ENCODE data around the gene QSER1. TPM values are rescaled to one million over a fixed set of nuclear protein-coding genes. Genes with fewer than 3 reads are reported as not detected.
A peak's percentile ranks its signal among the peaks of the same experiment; 100 is the strongest.

Gene QSER1
- polyA plus RNA-seq, 1 donor (not counting 4 experiments of a cell fraction or from before 2014, with no cell fraction given) = 14.7 TPM

DNA sequence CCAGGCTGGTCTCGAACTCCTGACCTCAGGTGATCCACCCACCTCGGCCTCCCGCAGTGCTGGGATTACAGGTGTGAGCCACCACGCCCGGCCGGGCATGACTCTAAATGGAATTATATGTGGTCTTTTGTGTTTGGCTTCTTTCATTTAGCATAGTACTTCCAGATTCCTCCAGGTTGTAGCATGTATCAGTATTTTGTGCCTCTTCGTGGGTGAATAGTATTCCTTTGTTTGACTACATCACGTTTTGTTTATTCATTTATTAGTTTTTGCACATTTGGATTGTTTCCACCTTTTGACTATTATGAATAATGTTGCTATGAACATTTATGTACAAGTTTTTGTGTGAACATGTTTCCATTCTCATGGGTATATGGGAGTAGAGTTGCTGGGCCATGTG is 24.4 kb downstream of the QSER1 start:
- Histone ChIP-seq H2AFZ (ENCODE audit: control insufficient read depth, low read length) (no peak overlapping the region), H3K4me3 (ENCODE audit: control insufficient read depth in 2 of 3, extremely low read depth in 1 of 3, insufficient read depth in 2 of 3, low read depth in 1 of 3, low read length in 3 of 3) (no peak overlapping the region)

DNA sequence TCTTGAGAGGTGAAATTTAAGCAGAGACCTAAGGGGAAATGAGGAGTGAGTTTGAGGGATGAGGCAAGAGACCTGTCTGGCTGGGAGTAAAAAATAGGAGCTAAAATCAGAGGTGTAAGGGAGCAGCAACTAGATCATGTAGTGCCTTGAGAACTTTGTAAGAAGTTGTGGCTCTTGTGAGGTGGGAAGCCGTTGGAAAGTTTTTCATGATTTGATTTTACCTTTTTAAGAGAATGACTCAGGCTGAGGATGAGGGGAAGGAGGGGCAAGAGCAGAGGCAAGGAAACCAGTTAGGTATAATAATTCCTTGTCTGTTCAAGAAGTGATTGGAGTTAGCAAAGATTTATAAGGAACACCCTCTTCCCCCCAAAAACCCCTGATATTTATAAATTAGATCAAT is 25.8 kb downstream of the QSER1 start:
- H3K27ac ChIP-seq (ENCODE audit: control insufficient read depth, insufficient read depth, low read length) = no peak overlapping the region
- dilution Hi-C loops (cut with MboI; ENCODE audit: extremely low pct_ligation_motif_present, low sequenced_read_pairs) = no loop called here
- no peak overlapping the region for H2AFZ ChIP-seq (ENCODE audit: control insufficient read depth, low read length)
- no peaks in the 10 kb centered on the region for H3K9me1 ChIP-seq (ENCODE audit: control insufficient read depth, extremely low read depth, insufficient read depth, low read length)
- DNase-seq (ENCODE audit: low read depth, low spot score) = no peak
- H3K9me3 ChIP-seq (ENCODE audit: control insufficient read depth, low read depth, low read length) = no peaks in the 10 kb centered on the region
- H3K79me2 ChIP-seq (ENCODE audit: control insufficient read depth, insufficient read depth, low read length) = peaks cover 61% of the 10 kb centered on the region
- TF ChIP-seq, protein P1, sequence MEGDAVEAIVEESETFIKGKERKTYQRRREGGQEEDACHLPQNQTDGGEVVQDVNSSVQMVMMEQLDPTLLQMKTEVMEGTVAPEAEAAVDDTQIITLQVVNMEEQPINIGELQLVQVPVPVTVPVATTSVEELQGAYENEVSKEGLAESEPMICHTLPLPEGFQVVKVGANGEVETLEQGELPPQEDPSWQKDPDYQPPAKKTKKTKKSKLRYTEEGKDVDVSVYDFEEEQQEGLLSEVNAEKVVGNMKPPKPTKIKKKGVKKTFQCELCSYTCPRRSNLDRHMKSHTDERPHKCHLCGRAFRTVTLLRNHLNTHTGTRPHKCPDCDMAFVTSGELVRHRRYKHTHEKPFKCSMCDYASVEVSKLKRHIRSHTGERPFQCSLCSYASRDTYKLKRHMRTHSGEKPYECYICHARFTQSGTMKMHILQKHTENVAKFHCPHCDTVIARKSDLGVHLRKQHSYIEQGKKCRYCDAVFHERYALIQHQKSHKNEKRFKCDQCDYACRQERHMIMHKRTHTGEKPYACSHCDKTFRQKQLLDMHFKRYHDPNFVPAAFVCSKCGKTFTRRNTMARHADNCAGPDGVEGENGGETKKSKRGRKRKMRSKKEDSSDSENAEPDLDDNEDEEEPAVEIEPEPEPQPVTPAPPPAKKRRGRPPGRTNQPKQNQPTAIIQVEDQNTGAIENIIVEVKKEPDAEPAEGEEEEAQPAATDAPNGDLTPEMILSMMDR (optimal IDR thresholded peaks at IDR 0.05 in 1 of 3, IDR thresholded peaks at IDR 0.05 in 1 of 3, conservative IDR thresholded peaks at IDR 0.05 in 1 of 3; ENCODE audit: extremely low read depth in 1 of 3, insufficient read depth in 2 of 3, low read length in 3 of 3) = no peak
- no peak for TF ChIP-seq EZH2 (IDR thresholded peaks at IDR 0.05; ENCODE audit: low read length)
- H4K20me1 ChIP-seq (ENCODE audit: control insufficient read depth, extremely low read depth, insufficient read depth, low read length) = no peaks in the 10 kb centered on the region
- no peaks in the 10 kb centered on the region for H3K27me3 ChIP-seq (ENCODE audit: control insufficient read depth, extremely low read depth, insufficient read depth, low read length)
- FAIRE-seq = no peak
- H3K9ac ChIP-seq (ENCODE audit: control insufficient read depth, extremely low read depth, insufficient read depth, low read length) = no peak overlapping the region
- no peaks in the 10 kb centered on the region for H3K36me3 ChIP-seq (ENCODE audit: control insufficient read depth in 2 of 2, extremely low read depth in 1 of 2, insufficient read depth in 2 of 2, low read length in 2 of 2)
- H3K4me2 ChIP-seq (ENCODE audit: control insufficient read depth, extremely low read depth, insufficient read depth, low read depth, low read length) = peak overlapping the region; percentile 6
- peaks cover 18% of the 10 kb centered on the region for H3K4me1 ChIP-seq (ENCODE audit: control insufficient read depth, extremely low read depth, insufficient read depth, low read length)
- H3K4me3 ChIP-seq (ENCODE audit: control insufficient read depth in 2 of 3, extremely low read depth in 1 of 3, insufficient read depth in 2 of 3, low read depth in 1 of 3, low read length in 3 of 3) = no peak overlapping the region

More for the DNA sequence above, 24.4 kb downstream of the QSER1 start:
- Histone ChIP-seq H3K36me3 (ENCODE audit: control insufficient read depth in 2 of 2, extremely low read depth in 1 of 2, insufficient read depth in 2 of 2, low read length in 2 of 2) (no peaks in the 10 kb centered on the region), H3K27ac (ENCODE audit: control insufficient read depth, insufficient read depth, low read length) (no peak overlapping the region), H3K9ac (ENCODE audit: control insufficient read depth, extremely low read depth, insufficient read depth, low read length) (no peak overlapping the region), H3K9me3 (ENCODE audit: control insufficient read depth, low read depth, low read length) (no peaks in the 10 kb centered on the region), H4K20me1 (ENCODE audit: control insufficient read depth, extremely low read depth, insufficient read depth, low read length) (no peaks in the 10 kb centered on the region), H3K9me1 (ENCODE audit: control insufficient read depth, extremely low read depth, insufficient read depth, low read length) (no peaks in the 10 kb centered on the region), H3K4me1 (ENCODE audit: control insufficient read depth, extremely low read depth, insufficient read depth, low read length) (peaks cover 18% of the 10 kb centered on the region), H3K79me2 (ENCODE audit: control insufficient read depth, insufficient read depth, low read length) (peaks cover 64% of the 10 kb centered on the region), H3K4me2 (ENCODE audit: control insufficient read depth, extremely low read depth, insufficient read depth, low read depth, low read length) (no peak overlapping the region), H3K27me3 (ENCODE audit: control insufficient read depth, extremely low read depth, insufficient read depth, low read length) (no peaks in the 10 kb centered on the region)
- dilution Hi-C loops (cut with MboI; ENCODE audit: extremely low pct_ligation_motif_present, low sequenced_read_pairs) = no loop called here
- no peak for TF ChIP-seq EZH2 (IDR thresholded peaks at IDR 0.05; ENCODE audit: low read length)
- TF ChIP-seq, protein P1 (optimal IDR thresholded peaks at IDR 0.05 in 1 of 3, IDR thresholded peaks at IDR 0.05 in 1 of 3, conservative IDR thresholded peaks at IDR 0.05 in 1 of 3; ENCODE audit: extremely low read depth in 1 of 3, insufficient read depth in 2 of 3, low read length in 3 of 3) = no peak
- DNase-seq (ENCODE audit: low read depth, low spot score) = no peak
- no peak for FAIRE-seq

Data from keratinocyte (primary cell).